Panc1 (cell line): ENCODE data around the gene LHX1. TPM values are rescaled to one million over a fixed set of nuclear protein-coding genes. Genes with fewer than 3 reads are reported as not detected.

Experiments used
- ATAC-seq: fragments of 200-7000 bp; cut with Tn5 transposase; 2 replicates; pipeline ENCODE4 v1.9.1; 2020; ENCODE audit warnings: mild to moderate bottlenecking, moderate library complexity
- BruUV-seq: library from RNA; stranded (reverse); fragments of 400-500 nt; replicated peaks from 2 replicates; lab custom pipeline; 2021; lab: Mats Ljungman, UMichigan
- CTCF ChIA-PET: fragments of 300-600 bp; sonication (Branson Sonifier 250); formaldehyde crosslinking; loops from one replicate; lab custom pipeline; 2022; ENCODE audit warnings: antibody characterized with exemption; lab: Charles Lee
- POLR2A ChIA-PET: fragments of 300-600 bp; sonication (Branson Sonifier 250); formaldehyde crosslinking; loops from one replicate; lab custom pipeline; 2022; ENCODE audit warnings: antibody characterized with exemption; lab: Charles Lee
- DNase-seq: peaks from one replicate; pipeline ENCODE4 v3.0.0-alpha.2; 2010; ENCODE audit warnings: low read depth, low spot score
- H3K27ac ChIP-seq: 2 replicates; pipeline ENCODE4 v1.5.1; 2011; ENCODE audit warnings: mild to moderate bottlenecking, low read length, inconsistent platforms
- H3K27me3 ChIP-seq: fragments of 200-500 bp; sonication (Bioruptor generic); 2 replicates; pipeline ENCODE4 v1.6.0; 2014; ENCODE audit warnings: low read length, inconsistent platforms; ENCODE audit not compliant: control insufficient read depth, insufficient read depth
- H3K36me3 ChIP-seq: fragments of 200-500 bp; sonication (Bioruptor generic); 2 replicates; pipeline ENCODE4 v1.5.1; 2014; ENCODE audit warnings: inconsistent platforms, mild to moderate bottlenecking, low read length, moderate library complexity; ENCODE audit not compliant: control insufficient read depth, insufficient read depth
- H3K4me1 ChIP-seq: 2 replicates; pipeline ENCODE4 v1.5.1; 2011; ENCODE audit warnings: inconsistent platforms, mild to moderate bottlenecking, low read length, moderate library complexity; ENCODE audit not compliant: control insufficient read depth, insufficient read depth
- H3K4me3 ChIP-seq, 2 experiments: 2 replicates each; pipeline ENCODE4 v1.5.1; 2011 to 2012; ENCODE audit warnings: low read depth in 2 of 2, low read length in 2 of 2, mild to moderate bottlenecking in 2 of 2, inconsistent platforms in 1 of 2, moderate library complexity in 1 of 2
- H3K9me3 ChIP-seq: fragments of 200-500 bp; sonication (Bioruptor generic); 2 replicates; pipeline ENCODE4 v1.5.1; 2014; ENCODE audit warnings: low read depth, mild to moderate bottlenecking, inconsistent platforms, low read length, moderate library complexity; ENCODE audit not compliant: control insufficient read depth, insufficient read depth
- CTCF ChIP-seq: fragments of 450-650 bp; IDR thresholded peaks from 2 replicates; pipeline ENCODE4 v1.5.1; 2017; ENCODE audit warnings: mild to moderate bottlenecking
- POLR2AphosphoS5 ChIP-seq: IDR thresholded peaks from 2 replicates; pipeline ENCODE4 v1.6.1; 2012; ENCODE audit warnings: mild to moderate bottlenecking, low read depth, low read length, moderate library complexity
- REST ChIP-seq, 2 experiments: IDR thresholded peaks; 2 replicates each; pipeline ENCODE4 v1.6.1; 2011 to 2012; ENCODE audit warnings: low read depth in 2 of 2, control low read depth in 1 of 2, low read length in 1 of 2, mild to moderate bottlenecking in 1 of 2, moderate library complexity in 1 of 2; ENCODE audit not compliant: insufficient read depth in 1 of 2
- SIN3A ChIP-seq: IDR thresholded peaks from 2 replicates; pipeline ENCODE4 v1.6.1; 2012; ENCODE audit warnings: low read depth, mild to moderate bottlenecking, low read length, moderate library complexity, borderline replicate concordance; ENCODE audit not compliant: insufficient read depth
- TCF7L2 ChIP-seq: IDR thresholded peaks from 2 replicates; pipeline ENCODE4 v1.6.1; 2011; ENCODE audit warnings: mild to moderate bottlenecking, low read depth, low read length, inconsistent platforms
- in situ Hi-C: cut with HindIII; loops from 2 replicates; pipeline ENCODE4 v1.10.0; 2016; ENCODE audit warnings: low sequenced_read_pairs, low pct_unique_long_range_greater_than_20kb
- intact Hi-C: fragments of 100-400 bp; cut with micrococcal nuclease; formaldehyde crosslinking; loops from one replicate; pipeline ENCODE4 v1.10.0; 2022; ENCODE audit not compliant: unreplicated experiment
- total RNA-seq: library from RNA; stranded (reverse); gene quantifications from one replicate; pipeline ENCODE4 v1.2.1, GENCODE V29; 2021; ENCODE audit not compliant: unreplicated experiment

Gene LHX1
- total RNA-seq, 1 experiment from 2014 or later = 8.6 TPM

- H3K27me3 ChIP-seq = no peaks in the 10 kb centered on the region
- CTCF ChIA-PET = no interaction called here
- BruUV-seq = no TSS peak
- in situ Hi-C loops (no loop called here), intact Hi-C loops (no loop called here)
- H3K4me1 ChIP-seq = no peaks in the 10 kb centered on the region
- ATAC-seq (no peak), DNase-seq (no peak)
- no peak for TF ChIP-seq POLR2AphosphoS5
- no peaks in the 10 kb centered on the region for H3K36me3 ChIP-seq
- no peaks in the 10 kb centered on the region for H3K9me3 ChIP-seq
- no peak overlapping the region for H3K27ac ChIP-seq
- POLR2A ChIA-PET = interaction anchor here (0.6 kb wide), 1 partner anchor 224 kb away, joined by 4 read pairs; no protein-coding TSS in a partner anchor
- no peak overlapping the region for H3K4me3 ChIP-seq
Measured at GRCh38 chr17:36889770-36890349, 47.4 kb upstream of the LHX1 start.

GRCh38 chr17:36890398-36891168, 46.7 kb upstream of the LHX1 start:
- intact Hi-C loops (no loop called here), in situ Hi-C loops (no loop called here)
- Histone ChIP-seq H3K4me3 (no peak overlapping the region), H3K27ac (no peak overlapping the region), H3K9me3 (no peaks in the 10 kb centered on the region), H3K27me3 (no peaks in the 10 kb centered on the region), H3K4me1 (no peaks in the 10 kb centered on the region), H3K36me3 (no peaks in the 10 kb centered on the region)
- no peak for TF ChIP-seq TCF7L2
- no peak for TF ChIP-seq POLR2AphosphoS5
- no peak for TF ChIP-seq SIN3A
- no peak for TF ChIP-seq CTCF
- TF ChIP-seq REST (IDR thresholded peaks at IDR 0.05; ENCODE audit: insufficient read depth in 1 of 2, low read depth in 2 of 2, low read length in 1 of 2) = no peak
- ChIA-PET POLR2A (no interaction called here), CTCF (no interaction called here)
- no TSS peak for BruUV-seq
- DNase-seq (no peak), ATAC-seq (no peak)
